Keratinocyte (primary cell): ENCODE data around the gene RHOU. TPM values are rescaled to one million over a fixed set of nuclear protein-coding genes. Genes with fewer than 3 reads are reported as not detected.

Source experiments
- DNase-seq: peaks from one replicate; pipeline ENCODE4 v3.0.0-alpha.2; 2011; ENCODE audit warnings: low read depth, missing footprints, low spot score
- FAIRE-seq: peaks from 2 replicates; lab custom pipeline; 2011; peaks lifted over from hg19 to GRCh38; lab: Jason Lieb, UNC
- H2AFZ ChIP-seq: 2 replicates; pipeline ENCODE4 v1.6.0; 2012; ENCODE audit warnings: low read length, control low read depth, inconsistent platforms; ENCODE audit not compliant: control insufficient read depth
- H3K27ac ChIP-seq: 2 replicates; pipeline ENCODE4 v1.5.1; 2011; ENCODE audit warnings: low read length; ENCODE audit not compliant: control insufficient read depth, insufficient read depth
- H3K27me3 ChIP-seq: 3 replicates; pipeline ENCODE4 v1.6.0; 2011; ENCODE audit warnings: low read length; ENCODE audit not compliant: control insufficient read depth, insufficient read depth; ENCODE audit errors: extremely low read depth
- H3K36me3 ChIP-seq, 2 experiments: 2 replicates in 1 of 2; 3 replicates in 1 of 2; pipeline ENCODE4 v1.5.1; 2011; ENCODE audit warnings: low read length in 2 of 2, mild to moderate bottlenecking in 1 of 2; ENCODE audit not compliant: control insufficient read depth in 2 of 2, insufficient read depth in 2 of 2; ENCODE audit errors: extremely low read depth in 1 of 2
- H3K4me1 ChIP-seq: 3 replicates; pipeline ENCODE4 v1.5.1; 2011; ENCODE audit warnings: low read length; ENCODE audit not compliant: control insufficient read depth, insufficient read depth; ENCODE audit errors: extremely low read depth
- H3K4me2 ChIP-seq: 3 replicates; pipeline ENCODE4 v1.6.0; 2011; ENCODE audit warnings: low read depth, low read length; ENCODE audit not compliant: control insufficient read depth, insufficient read depth; ENCODE audit errors: extremely low read depth
- H3K4me3 ChIP-seq, 3 experiments: fragments of 200-600 bp in 1 of 3; sonication (generic) in 1 of 3; 2 replicates in 2 of 3; 3 replicates in 1 of 3; pipeline ENCODE4 v1.5.1; 2011 to 2016; ENCODE audit warnings: low read length in 3 of 3, mild to moderate bottlenecking in 3 of 3, control low read depth in 2 of 3, inconsistent platforms in 1 of 3, low read depth in 1 of 3, mixed read lengths in 1 of 3, mixed run types in 1 of 3, moderate library complexity in 1 of 3; ENCODE audit not compliant: control insufficient read depth in 2 of 3, insufficient read depth in 2 of 3; ENCODE audit errors: extremely low read depth in 1 of 3
- H3K79me2 ChIP-seq: 2 replicates; pipeline ENCODE4 v1.6.0; 2012; ENCODE audit warnings: low read length; ENCODE audit not compliant: control insufficient read depth, insufficient read depth
- H3K9ac ChIP-seq: 3 replicates; pipeline ENCODE4 v1.6.0; 2011; ENCODE audit warnings: low read length; ENCODE audit not compliant: control insufficient read depth, insufficient read depth; ENCODE audit errors: extremely low read depth
- H3K9me1 ChIP-seq: 3 replicates; pipeline ENCODE4 v1.6.0; 2011; ENCODE audit warnings: low read length; ENCODE audit not compliant: control insufficient read depth, insufficient read depth; ENCODE audit errors: extremely low read depth
- H3K9me3 ChIP-seq: 2 replicates; pipeline ENCODE4 v1.5.1; 2012; ENCODE audit warnings: low read depth, low read length; ENCODE audit not compliant: control insufficient read depth
- H4K20me1 ChIP-seq: 3 replicates; pipeline ENCODE4 v1.6.0; 2011; ENCODE audit warnings: low read length; ENCODE audit not compliant: control insufficient read depth, insufficient read depth; ENCODE audit errors: extremely low read depth
- CTCF ChIP-seq, 3 experiments: IDR thresholded peaks in 1 of 3; conservative IDR thresholded peaks in 1 of 3; optimal IDR thresholded peaks in 1 of 3; 2 replicates in 2 of 3; 3 replicates in 1 of 3; pipeline versions ENCODE3 to v1.5.1; 2011; ENCODE audit warnings: low read length in 3 of 3, mild to moderate bottlenecking in 3 of 3, moderate library complexity in 2 of 3, control low read depth in 1 of 3, inconsistent platforms in 1 of 3; ENCODE audit not compliant: insufficient read depth in 2 of 3; ENCODE audit errors: extremely low read depth in 1 of 3
- EZH2 ChIP-seq: IDR thresholded peaks from one replicate; pipeline ENCODE4 v1.6.1; 2012; ENCODE audit warnings: inconsistent platforms, mild to moderate bottlenecking, low read length, moderate library complexity
- dilution Hi-C: fragments of 300-500 bp; cut with MboI; formaldehyde crosslinking; loops from one replicate; pipeline ENCODE4 v1.7.0; 2020; ENCODE audit warnings: low sequenced_read_pairs; ENCODE audit not compliant: extremely low pct_ligation_motif_present
- polyA plus RNA-seq, 5 experiments: library from polyadenylated mRNA; depleted of rRNA in 3 of 5; stranded (reverse) in 3 of 5; stranded (forward) in 1 of 5; unstranded in 1 of 5; fragments of >200 nt; gene quantifications; 1 replicate in 1 of 5; 2 replicates in 3 of 5; 3 replicates in 1 of 5; pipeline versions ENCODE4 v1.2.1 to v1.2.3, GENCODE V29; 2011 to 2012; ENCODE audit warnings: missing spikeins in 2 of 5, low read depth in 1 of 5, low replicate concordance in 1 of 5

Gene RHOU
- polyA plus RNA-seq, 1 donor (not counting 4 experiments of a cell fraction or from before 2014, with no cell fraction given), result 0.29 TPM

- Histone ChIP-seq H3K27ac (no peak overlapping the region), H3K36me3 (no peaks in the 10 kb centered on the region), H3K4me2 (no peak overlapping the region), H4K20me1 (no peaks in the 10 kb centered on the region), H2AFZ (no peak overlapping the region), H3K9me3 (no peaks in the 10 kb centered on the region), H3K79me2 (no peaks in the 10 kb centered on the region), H3K9ac (no peak overlapping the region), H3K27me3 (peaks cover 17% of the 10 kb centered on the region), H3K9me1 (no peaks in the 10 kb centered on the region), H3K4me3 (no peak overlapping the region), H3K4me1 (no peaks in the 10 kb centered on the region)
- dilution Hi-C loops, result no loop called here
- TF ChIP-seq EZH2, result no peak
- no peak for TF ChIP-seq CTCF (optimal IDR thresholded peaks at IDR 0.05 in 1 of 3, IDR thresholded peaks at IDR 0.05 in 1 of 3, conservative IDR thresholded peaks at IDR 0.05 in 1 of 3; ENCODE audit: extremely low read depth in 1 of 3, insufficient read depth in 2 of 3, low read length in 3 of 3)
- DNase-seq (no peak), FAIRE-seq (no peak)
These were observed 28.3 kb downstream of the RHOU start for GRCh38 chr1:228763561-228763960.

GRCh38 chr1:228765168-228765946, 30.1 kb downstream of the RHOU start:
- no peak overlapping the region for H2AFZ ChIP-seq
- no peak overlapping the region for H3K4me3 ChIP-seq
- no peak for DNase-seq
- H3K27ac ChIP-seq, result no peak overlapping the region
- H3K9ac ChIP-seq, result no peak overlapping the region
- peaks cover 8% of the 10 kb centered on the region for H3K27me3 ChIP-seq
- no peaks in the 10 kb centered on the region for H3K79me2 ChIP-seq
- no peaks in the 10 kb centered on the region for H3K9me3 ChIP-seq
- TF ChIP-seq EZH2 (no peak), CTCF (optimal IDR thresholded peaks at IDR 0.05 in 1 of 3, IDR thresholded peaks at IDR 0.05 in 1 of 3, conservative IDR thresholded peaks at IDR 0.05 in 1 of 3; ENCODE audit: extremely low read depth in 1 of 3, insufficient read depth in 2 of 3, low read length in 3 of 3) (no peak)
- H3K4me2 ChIP-seq, result no peak overlapping the region
- FAIRE-seq, result no peak
- no peaks in the 10 kb centered on the region for H3K36me3 ChIP-seq
- no peaks in the 10 kb centered on the region for H3K4me1 ChIP-seq
- no peaks in the 10 kb centered on the region for H4K20me1 ChIP-seq
- H3K9me1 ChIP-seq, result no peaks in the 10 kb centered on the region
- dilution Hi-C loops, result no loop called here
